Neuronal stem cell (in vitro differentiated cells): ENCODE data around the gene CLTCL1.
"Not testable (repeated sequence)": the region's sequence is repeated elsewhere in the genome, so short reads cannot be mapped to it uniquely, and the experiment has no call there.

Experiments used
- DNase-seq: peaks from one replicate; pipeline ENCODE4 v3.0.0-alpha.2; 2013; ENCODE audit warnings: low spot score
- H2AFZ ChIP-seq: one replicate; pipeline ENCODE4 v1.6.1; 2013; ENCODE audit warnings: mild to moderate bottlenecking, low read length, inconsistent platforms
- H2AK5ac ChIP-seq: 2 replicates; pipeline ENCODE4 v1.6.1; 2013; ENCODE audit warnings: low read depth, mild to moderate bottlenecking, inconsistent platforms, low read length, moderate library complexity, mixed read lengths
- H2BK120ac ChIP-seq: 2 replicates; pipeline ENCODE4 v1.6.1; 2013; ENCODE audit warnings: low read depth, mild to moderate bottlenecking, inconsistent platforms, low read length, moderate library complexity, mixed read lengths
- H2BK12ac ChIP-seq: one replicate; pipeline ENCODE4 v1.6.1; 2013; ENCODE audit warnings: low read length, inconsistent platforms
- H2BK15ac ChIP-seq: 2 replicates; pipeline ENCODE4 v1.6.1; 2013; ENCODE audit warnings: mild to moderate bottlenecking, low read length, inconsistent platforms, mixed read lengths
- H2BK5ac ChIP-seq: one replicate; pipeline ENCODE4 v1.6.1; 2013; ENCODE audit warnings: inconsistent platforms, mild to moderate bottlenecking, low read length, moderate library complexity
- H3K14ac ChIP-seq: one replicate; pipeline ENCODE4 v1.6.1; 2013; ENCODE audit warnings: low read length, inconsistent platforms
- H3K18ac ChIP-seq: 2 replicates; pipeline ENCODE4 v1.6.1; 2013; ENCODE audit warnings: low read length, inconsistent platforms
- H3K23ac ChIP-seq: 2 replicates; pipeline ENCODE4 v1.6.1; 2013; ENCODE audit warnings: low read depth, mild to moderate bottlenecking, mixed read lengths, low read length, inconsistent platforms; ENCODE audit not compliant: poor library complexity
- H3K27ac ChIP-seq: replicated peaks from 3 replicates; pipeline ENCODE4 v1.5.1; 2013; ENCODE audit warnings: low read length, inconsistent platforms
- H3K27me3 ChIP-seq, 3 experiments: 2 replicates each; pipeline ENCODE4 v1.6.1; 2013; ENCODE audit warnings: low read length in 3 of 3, mild to moderate bottlenecking in 2 of 3, inconsistent platforms in 1 of 3, low read depth in 1 of 3, mixed read lengths in 1 of 3, moderate library complexity in 1 of 3; ENCODE audit not compliant: control insufficient read depth in 3 of 3, insufficient read depth in 3 of 3
- H3K36me3 ChIP-seq, 2 donors: replicated peaks in 1 of 2; 2 replicates each; pipeline ENCODE4 v1.6.1; 2013; ENCODE audit warnings: low read length in 2 of 2; ENCODE audit not compliant: control insufficient read depth in 2 of 2, insufficient read depth in 2 of 2
- H3K4ac ChIP-seq: 2 replicates; pipeline ENCODE4 v1.6.1; 2013; ENCODE audit warnings: inconsistent platforms, mild to moderate bottlenecking, low read length, moderate library complexity
- H3K4me1 ChIP-seq, 2 donors: 1 replicate in 1 of 2; 2 replicates in 1 of 2; pipeline ENCODE4 v1.6.1; 2013; ENCODE audit warnings: low read length in 2 of 2, low read depth in 1 of 2; ENCODE audit not compliant: control insufficient read depth in 2 of 2, insufficient read depth in 1 of 2
- H3K4me2 ChIP-seq: one replicate; pipeline ENCODE4 v1.6.1; 2013; ENCODE audit warnings: mild to moderate bottlenecking, low read length, inconsistent platforms; ENCODE audit not compliant: insufficient read depth, poor library complexity, severe bottlenecking
- H3K4me3 ChIP-seq, 2 donors: 2 replicates each; pipeline ENCODE4 v1.5.1; 2013; ENCODE audit warnings: low read length in 2 of 2, mild to moderate bottlenecking in 2 of 2, inconsistent platforms in 1 of 2, moderate library complexity in 1 of 2
- H3K79me1 ChIP-seq: one replicate; pipeline ENCODE4 v1.6.1; 2013; ENCODE audit warnings: low read depth, mild to moderate bottlenecking, inconsistent platforms, low read length, moderate library complexity
- H3K9ac ChIP-seq: one replicate; pipeline ENCODE4 v1.6.1; 2013; ENCODE audit warnings: mild to moderate bottlenecking, low read depth, low read length, inconsistent platforms; ENCODE audit not compliant: poor library complexity
- H3K9me3 ChIP-seq, 2 donors: replicated peaks in 1 of 2; 2 replicates each; pipeline versions ENCODE3 to v1.6.1; 2013; ENCODE audit warnings: low read length in 2 of 2, mild to moderate bottlenecking in 2 of 2, inconsistent platforms in 1 of 2, low read depth in 1 of 2, mixed read lengths in 1 of 2, moderate library complexity in 1 of 2; ENCODE audit not compliant: control insufficient read depth in 2 of 2, insufficient read depth in 1 of 2
- H4K8ac ChIP-seq: one replicate; pipeline ENCODE4 v1.6.1; 2013; ENCODE audit warnings: low read depth, mild to moderate bottlenecking, inconsistent platforms, low read length, moderate library complexity
- H4K91ac ChIP-seq: one replicate; pipeline ENCODE4 v1.6.1; 2013; ENCODE audit warnings: low read length, low read depth, mild to moderate bottlenecking, inconsistent platforms; ENCODE audit not compliant: poor library complexity
- WGBS, 2 donors: extraction: QIAGEN DNeasy Blood & Tissue Kit; methylation state at CpG; one replicate each; pipeline ENCODE4 v1.1.7; 2013; ENCODE audit warnings: missing lambda C conversion rate in 2 of 2, mixed read lengths in 1 of 2; ENCODE audit not compliant: insufficient read length in 2 of 2, insufficient replicate concordance in 1 of 2; ENCODE audit errors: extremely low coverage in 2 of 2; 5-methylcytosine and 5-hydroxymethylcytosine counted together

Gene CLTCL1

GRCh38 chr22:19306535-19306934 is 15.0 kb upstream of the CLTCL1 start:
- H3K23ac ChIP-seq, H2AFZ ChIP-seq, H3K4me2 ChIP-seq, H4K8ac ChIP-seq, H2BK15ac ChIP-seq, H4K91ac ChIP-seq, H2AK5ac ChIP-seq, DNase-seq, H3K14ac ChIP-seq, H3K79me1 ChIP-seq, H2BK12ac ChIP-seq, H3K4me3 ChIP-seq, H3K4ac ChIP-seq, H3K27ac ChIP-seq, H3K27me3 ChIP-seq, H3K18ac ChIP-seq, H3K4me1 ChIP-seq, H2BK120ac ChIP-seq, H2BK5ac ChIP-seq, H3K9ac ChIP-seq, H3K9me3 ChIP-seq, H3K36me3 ChIP-seq: not testable (repeated sequence)
- no CpG with 5 or more reads among the region's 6 CpGs for WGBS, 2 donors

- no peak overlapping the region for H3K4me3 ChIP-seq
- H3K9me3 ChIP-seq, result no peaks in the 10 kb centered on the region
- no peak overlapping the region for H3K18ac ChIP-seq
- no peak overlapping the region for H4K8ac ChIP-seq
- no peaks in the 10 kb centered on the region for H3K79me1 ChIP-seq
- H3K27me3 ChIP-seq, result no peaks in the 10 kb centered on the region
- H2AK5ac ChIP-seq, result no peak overlapping the region
- H3K36me3 ChIP-seq, result no peaks in the 10 kb centered on the region
- H2BK5ac ChIP-seq, result no peak overlapping the region
- no peak overlapping the region for H2BK120ac ChIP-seq
- no peak overlapping the region for H3K14ac ChIP-seq
- no peak overlapping the region for H3K9ac ChIP-seq
- H2BK15ac ChIP-seq, result no peak overlapping the region
- H2AFZ ChIP-seq, result no peak overlapping the region
- no peak overlapping the region for H3K4me2 ChIP-seq
- H4K91ac ChIP-seq, result no peak overlapping the region
- H3K27ac ChIP-seq, result no peak overlapping the region
- no peaks in the 10 kb centered on the region for H3K4me1 ChIP-seq
- H2BK12ac ChIP-seq, result no peak overlapping the region
- WGBS, 2 donors, result no CpG with 5 or more reads among the region's 5 CpGs
- no peak overlapping the region for H3K4ac ChIP-seq
- H3K23ac ChIP-seq, result no peak overlapping the region
- no peak for DNase-seq
Observed at GRCh38 chr22:19304547-19304946, 13.0 kb upstream of the CLTCL1 start.

GRCh38 chr22:19303785-19304184 is 12.3 kb upstream of the CLTCL1 start:
- no peak overlapping the region for H3K4ac ChIP-seq
- DNase-seq, result no peak
- no peak overlapping the region for H3K4me3 ChIP-seq
- no peak overlapping the region for H2BK15ac ChIP-seq
- no peaks in the 10 kb centered on the region for H3K4me1 ChIP-seq
- no peak overlapping the region for H4K91ac ChIP-seq
- no peak overlapping the region for H2AFZ ChIP-seq
- no peaks in the 10 kb centered on the region for H3K9me3 ChIP-seq
- no CpG with 5 or more reads among the region's 1 CpG for WGBS, 2 donors
- H3K23ac ChIP-seq, result no peak overlapping the region
- H4K8ac ChIP-seq, result no peak overlapping the region
- no peaks in the 10 kb centered on the region for H3K79me1 ChIP-seq
- H2BK120ac ChIP-seq, result no peak overlapping the region
- H2BK5ac ChIP-seq, result no peak overlapping the region
- no peak overlapping the region for H3K9ac ChIP-seq
- H2AK5ac ChIP-seq, result no peak overlapping the region
- H3K14ac ChIP-seq, result no peak overlapping the region
- no peaks in the 10 kb centered on the region for H3K27me3 ChIP-seq
- no peak overlapping the region for H2BK12ac ChIP-seq
- H3K18ac ChIP-seq, result no peak overlapping the region
- H3K4me2 ChIP-seq, result no peak overlapping the region
- no peak overlapping the region for H3K27ac ChIP-seq
- no peaks in the 10 kb centered on the region for H3K36me3 ChIP-seq

GRCh38 chr22:19295733-19296132 is 4.2 kb upstream of the CLTCL1 start:
- no peak overlapping the region for H4K8ac ChIP-seq
- H3K18ac ChIP-seq, result no peak overlapping the region
- H3K27me3 ChIP-seq, result peaks cover 0 to 2% (median 0%) of the 10 kb centered on the region in 3 experiments
- no peak overlapping the region for H3K14ac ChIP-seq
- H2BK12ac ChIP-seq, result no peak overlapping the region
- H3K9ac ChIP-seq, result no peak overlapping the region
- no peak overlapping the region for H2AK5ac ChIP-seq
- no peak overlapping the region for H2BK5ac ChIP-seq
- no peak overlapping the region for H4K91ac ChIP-seq
- H2BK120ac ChIP-seq, result no peak overlapping the region
- H3K9me3 ChIP-seq, result no peaks in the 10 kb centered on the region
- H3K4me2 ChIP-seq, result no peak overlapping the region
- H2AFZ ChIP-seq, result no peak overlapping the region
- H2BK15ac ChIP-seq, result no peak overlapping the region
- H3K4ac ChIP-seq, result no peak overlapping the region
- no peaks in the 10 kb centered on the region for H3K36me3 ChIP-seq
- peaks cover 0 to 4% of the 10 kb centered on the region in 2 donors for H3K4me1 ChIP-seq
- no peak overlapping the region for H3K4me3 ChIP-seq
- no peak overlapping the region for H3K23ac ChIP-seq
- no peak for DNase-seq
- no peak overlapping the region for H3K27ac ChIP-seq
- H3K79me1 ChIP-seq, result no peaks in the 10 kb centered on the region
